Posterior vena cava (tissue), 2 donors: ENCODE measurements around the gene GSTM2. TPM values are rescaled to one million over a fixed set of nuclear protein-coding genes. Genes with fewer than 3 reads are reported as not detected.

Experiments used
- DNase-seq: peaks from one replicate; pipeline ENCODE4 v3.0.0-alpha.2; 2020; ENCODE audit warnings: low spot score
- intact Hi-C, 2 donors: fragments of 100-400 bp; cut with DNase I; formaldehyde crosslinking; loops; one replicate each; pipeline versions ENCODE4 v1.14.1 to v1.14.2; 2022 to 2023
- total RNA-seq, 2 donors: library from RNA; stranded (reverse); fragmentation: NEBNext Ultra II Directional; extraction: Animal tissue kit (Norgen Biotek cat#: 25700); gene quantifications; one replicate each; pipeline ENCODE4 v1.2.1, GENCODE V29; 2021
- donor health status: DM: yes; HTN: yes; CAD: no.
- donor health status: DM: yes; HTN: yes; CAD: no.

GSTM2 gene
- total RNA-seq, 2 donors from 2014 or later, result 29.2 to 45.9 TPM

GRCh38 chr1:109719337-109719837 is 51.5 kb downstream of the GSTM2 start:
- DNase-seq, result no peak
- intact Hi-C loops, result loop anchor here (10.0 kb wide), 2 partner anchors 45 to 55 kb away; partner anchors contain the start of genes EPS8L3 (in 1 of the 2) and GSTM2 (in 1 of the 2)

GRCh38 chr1:109721042-109721441 is 53.2 kb downstream of the GSTM2 start:
- intact Hi-C loops, result no loop called here
- DNase-seq, result no peak

GRCh38 chr1:109721971-109722370 is 54.1 kb downstream of the GSTM2 start:
- intact Hi-C loops, result no loop called here
- DNase-seq, result no peak

GRCh38 chr1:109722908-109723691 is 55.2 kb downstream of the GSTM2 start:
- intact Hi-C loops, result no loop called here
- no peak for DNase-seq

Other genes with a start within 250 kb of the GSTM2 start
- 10 to 100 TPM; 43.3 to 51.2 TPM for gene PSMA5, start 241.6 kb upstream of the GSTM2 start, total RNA-seq
- gene SYPL2, start 201.5 kb upstream of the GSTM2 start, total RNA-seq, result 1 to 10 TPM; 2.1 to 9.0 TPM
- gene ATXN7L2, start 184.2 kb upstream of the GSTM2 start, total RNA-seq, result 1 to 10 TPM; 2.7 to 3.3 TPM
- 10 to 100 TPM; 10.5 to 11.3 TPM for gene CYB561D1, start 174.0 kb upstream of the GSTM2 start, total RNA-seq
- 1 to 10 TPM; 3.6 to 5.2 TPM for gene AMIGO1, start 158.3 kb upstream of the GSTM2 start, total RNA-seq
- gene GPR61, start 128.2 kb upstream of the GSTM2 start, total RNA-seq, result not detected
- 1 to 10 TPM; 6.8 to 7.5 TPM for gene GNAI3, start 119.4 kb upstream of the GSTM2 start, total RNA-seq
- not detected for gene GNAT2, start 48.4 kb upstream of the GSTM2 start, total RNA-seq
- gene AMPD2, start 48.2 kb upstream of the GSTM2 start, total RNA-seq, result 10 to 100 TPM; 33.8 to 39.4 TPM
- 10 to 100 TPM; 21.2 to 35.4 TPM for gene GSTM4, start 12.0 kb upstream of the GSTM2 start, total RNA-seq
- gene GSTM1, start 19.8 kb downstream of the GSTM2 start, total RNA-seq, result not detected
- 10 to 100 TPM; 16.7 to 25.4 TPM for gene GSTM5, start 44.2 kb downstream of the GSTM2 start, total RNA-seq
- 10 to 100 TPM; 35.1 to 52.2 TPM for gene GSTM3, start 73.0 kb downstream of the GSTM2 start, total RNA-seq
- not detected for gene EPS8L3, start 95.9 kb downstream of the GSTM2 start, total RNA-seq
- gene CSF1, start 242.8 kb downstream of the GSTM2 start, total RNA-seq, result 10 to 100 TPM; 64.1 to 68.7 TPM